Tibial nerve (tissue), 4 donors: ENCODE measurements around the gene MAPT. TPM values are rescaled to one million over a fixed set of nuclear protein-coding genes. Genes with fewer than 3 reads are reported as not detected.

ENCODE experiments used
- DNase-seq, 2 donors: peaks; one replicate each; pipeline ENCODE4 v3.0.0-alpha.2; 2019; ENCODE audit warnings: low spot score in 2 of 2
- H3K27ac ChIP-seq, 4 donors: fragments of 200-600 bp; sonication (generic) in 3 of 4; one replicate each; pipeline ENCODE4 v1.5.1; 2017 to 2019; ENCODE audit warnings: mild to moderate bottlenecking in 1 of 4
- H3K27me3 ChIP-seq, 2 donors: fragments of 200-600 bp; sonication (generic) in 1 of 2; one replicate each; pipeline versions ENCODE4 v1.5.1 to v1.6.0; 2017 to 2019
- H3K36me3 ChIP-seq, 3 donors: fragments of 200-600 bp; sonication (generic); one replicate each; pipeline ENCODE4 v1.5.1; 2018 to 2019
- H3K4me1 ChIP-seq, 4 donors: fragments of 200-600 bp; sonication (generic) in 3 of 4; one replicate each; pipeline ENCODE4 v1.5.1; 2017 to 2019
- H3K4me3 ChIP-seq, 4 donors: fragments of 200-600 bp; sonication (generic) in 3 of 4; one replicate each; pipeline ENCODE4 v1.5.1; 2017 to 2019; ENCODE audit warnings: mild to moderate bottlenecking in 1 of 4, moderate library complexity in 1 of 4
- H3K9me3 ChIP-seq, 4 donors: fragments of 200-600 bp; sonication (generic) in 3 of 4; one replicate each; pipeline ENCODE4 v1.5.1; 2017 to 2019
- EP300 ChIP-seq, 2 donors: sonication (generic); formaldehyde crosslinking; IDR thresholded peaks; one replicate each; pipeline ENCODE4 v1.6.1; 2017; ENCODE audit warnings: antibody characterized with exemption in 2 of 2, mild to moderate bottlenecking in 1 of 2
- POLR2A ChIP-seq, 2 donors: fragments of 450-650 bp; IDR thresholded peaks; one replicate each; pipeline ENCODE4 v1.6.1; 2017; ENCODE audit warnings: antibody characterized with exemption in 2 of 2, mild to moderate bottlenecking in 2 of 2, moderate library complexity in 2 of 2
- WGBS, 2 donors: methylation state at CpG; one replicate each; pipeline ENCODE4 v1.1.5; 2018; 5-methylcytosine and 5-hydroxymethylcytosine counted together
- total RNA-seq, 4 donors: library from RNA; depleted of rRNA; stranded (reverse); fragments of >200 nt; gene quantifications; one replicate each; pipeline ENCODE4 v1.1.0, GENCODE V29; 2016
- TF ChIP-seq, protein P1 (sequence below), 5 experiments: fragments of 200-600 bp in 3 of 5; fragments of 450-650 bp in 2 of 5; sonication (generic) in 3 of 5; IDR thresholded peaks; one replicate each; pipeline ENCODE4 v1.5.1; 2016 to 2019; ENCODE audit warnings: antibody characterized with exemption in 5 of 5, mild to moderate bottlenecking in 3 of 5, moderate library complexity in 2 of 5

Gene MAPT
- total RNA-seq, 4 donors from 2014 or later = 2.5 to 3.1 (median 2.8) TPM

DNA sequence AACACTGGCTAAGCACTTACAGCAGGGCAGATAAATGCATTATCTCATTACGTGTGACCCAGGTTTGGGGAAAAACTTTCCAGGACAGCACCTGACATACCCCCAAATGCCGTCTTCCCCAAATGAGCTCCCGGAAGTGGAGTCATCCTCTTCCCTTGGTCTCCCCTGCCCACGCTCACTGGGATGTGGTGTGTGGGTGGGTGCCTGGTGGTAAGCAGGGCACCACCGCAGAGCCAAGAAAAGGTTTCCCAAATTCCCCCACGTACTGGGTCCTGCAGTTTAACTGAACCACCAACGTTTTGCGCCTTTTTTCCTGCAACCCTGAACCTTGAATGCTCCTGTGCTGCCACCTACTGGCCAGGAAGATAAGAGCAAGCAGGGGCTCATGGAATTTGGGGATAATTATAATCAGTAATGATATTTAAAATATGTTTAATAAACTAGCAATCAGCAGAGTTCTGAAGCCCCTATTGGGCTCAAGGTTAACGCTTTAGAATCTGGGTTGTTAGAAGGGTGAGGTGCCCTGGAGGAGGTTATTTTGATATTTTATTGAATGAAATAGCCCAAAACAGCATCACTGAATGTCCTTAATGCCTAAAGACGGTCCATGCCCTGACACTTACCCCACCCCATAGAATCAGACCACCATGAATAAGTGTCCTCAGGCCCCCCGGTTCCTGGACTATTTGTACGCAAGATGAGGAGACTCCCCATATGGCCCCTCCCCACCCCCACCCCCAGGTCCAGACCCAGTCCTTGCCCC is 41.6 kb upstream of the MAPT start:
- DNase-seq = peak; percentile 62 to 85
- H3K4me3 ChIP-seq = no peak overlapping the region
- peaks cover 0 to 57% of the 10 kb centered on the region in 2 donors for H3K27me3 ChIP-seq
- H3K27ac ChIP-seq = no peak overlapping the region
- H3K4me1 ChIP-seq = peaks cover 0 to 3% (median 0%) of the 10 kb centered on the region in 4 donors
- 23 to 24% methylated on average over 12 of the region's 12 CpGs for WGBS, 2 donors
- TF ChIP-seq, protein P1, sequence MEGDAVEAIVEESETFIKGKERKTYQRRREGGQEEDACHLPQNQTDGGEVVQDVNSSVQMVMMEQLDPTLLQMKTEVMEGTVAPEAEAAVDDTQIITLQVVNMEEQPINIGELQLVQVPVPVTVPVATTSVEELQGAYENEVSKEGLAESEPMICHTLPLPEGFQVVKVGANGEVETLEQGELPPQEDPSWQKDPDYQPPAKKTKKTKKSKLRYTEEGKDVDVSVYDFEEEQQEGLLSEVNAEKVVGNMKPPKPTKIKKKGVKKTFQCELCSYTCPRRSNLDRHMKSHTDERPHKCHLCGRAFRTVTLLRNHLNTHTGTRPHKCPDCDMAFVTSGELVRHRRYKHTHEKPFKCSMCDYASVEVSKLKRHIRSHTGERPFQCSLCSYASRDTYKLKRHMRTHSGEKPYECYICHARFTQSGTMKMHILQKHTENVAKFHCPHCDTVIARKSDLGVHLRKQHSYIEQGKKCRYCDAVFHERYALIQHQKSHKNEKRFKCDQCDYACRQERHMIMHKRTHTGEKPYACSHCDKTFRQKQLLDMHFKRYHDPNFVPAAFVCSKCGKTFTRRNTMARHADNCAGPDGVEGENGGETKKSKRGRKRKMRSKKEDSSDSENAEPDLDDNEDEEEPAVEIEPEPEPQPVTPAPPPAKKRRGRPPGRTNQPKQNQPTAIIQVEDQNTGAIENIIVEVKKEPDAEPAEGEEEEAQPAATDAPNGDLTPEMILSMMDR (IDR thresholded peaks at IDR 0.05) = peak; percentile 56 to 92 (median 85)
- no peak for TF ChIP-seq POLR2A (IDR thresholded peaks at IDR 0.05)
- H3K9me3 ChIP-seq = no peaks in the 10 kb centered on the region
- H3K36me3 ChIP-seq = no peaks in the 10 kb centered on the region

DNA sequence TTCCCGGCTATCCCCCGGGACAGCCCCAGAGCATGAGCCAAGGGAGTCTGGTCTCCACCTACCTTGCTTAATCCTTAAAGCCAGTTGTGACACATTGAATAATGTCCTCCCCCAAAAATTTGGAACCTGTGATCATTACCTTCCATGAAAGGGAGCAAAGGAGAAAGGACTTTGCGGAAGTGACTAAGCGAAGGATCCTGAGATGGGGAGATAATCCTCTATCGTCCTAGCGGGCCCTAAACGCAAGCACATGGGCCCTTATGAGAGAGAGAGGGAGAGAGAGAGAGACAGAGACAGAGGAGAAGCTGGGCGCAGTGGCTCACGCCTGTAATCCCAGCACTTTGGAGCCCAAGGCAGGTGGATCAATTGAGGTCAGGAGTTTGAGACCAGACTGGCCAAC is 40.1 kb upstream of the MAPT start:
- Histone ChIP-seq H3K27me3 (peaks cover 0 to 67% of the 10 kb centered on the region in 2 donors), H3K27ac (no peak overlapping the region), H3K4me1 (peaks cover 0 to 3% (median 0%) of the 10 kb centered on the region in 4 donors), H3K9me3 (no peaks in the 10 kb centered on the region), H3K36me3 (no peaks in the 10 kb centered on the region), H3K4me3 (no peak overlapping the region)
- WGBS, 2 donors = 78 to 80% methylated on average over 9 of the region's 9 CpGs
- no peak for DNase-seq
- TF ChIP-seq, protein P1 (IDR thresholded peaks at IDR 0.05) = no peak
- TF ChIP-seq POLR2A (IDR thresholded peaks at IDR 0.05) (no peak), EP300 (IDR thresholded peaks at IDR 0.05) (no peak)

DNA sequence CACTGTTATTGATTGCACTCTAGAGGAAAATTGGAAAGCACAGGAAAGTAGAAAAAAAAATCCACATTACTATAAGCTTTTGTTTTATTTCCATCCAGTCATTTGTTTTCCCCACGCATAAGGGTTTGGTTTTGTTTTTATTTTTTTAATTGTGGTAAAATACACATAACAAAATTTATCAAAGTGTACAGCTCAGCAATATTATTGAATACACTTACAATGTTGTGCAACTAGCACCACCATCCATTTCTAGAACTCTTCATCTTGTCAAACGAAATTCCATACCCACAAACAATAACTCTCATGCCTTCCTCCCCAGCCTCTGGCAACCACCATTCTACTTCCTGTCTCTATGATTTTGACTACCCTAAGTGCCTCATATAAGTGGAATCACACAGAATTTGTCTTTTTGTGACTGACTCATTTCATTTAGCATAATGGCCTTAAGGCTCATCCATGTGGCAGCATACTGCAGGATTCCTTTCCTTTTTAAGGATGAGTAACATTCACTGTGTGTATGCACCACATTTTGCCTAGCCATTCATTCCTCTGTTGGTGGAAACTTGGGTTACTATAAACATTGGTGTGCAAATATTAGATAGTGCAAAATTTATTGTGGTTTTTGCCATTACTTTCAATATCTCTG is 38.5 kb upstream of the MAPT start:
- no peak for DNase-seq
- 50 to 57% methylated on average over 2 of the region's 2 CpGs for WGBS, 2 donors
- H3K27me3 ChIP-seq = peaks cover 0 to 60% of the 10 kb centered on the region in 2 donors
- H3K36me3 ChIP-seq = no peaks in the 10 kb centered on the region
- no peak overlapping the region for H3K4me3 ChIP-seq
- TF ChIP-seq, protein P1 (IDR thresholded peaks at IDR 0.05) = no peak
- TF ChIP-seq EP300 (IDR thresholded peaks at IDR 0.05) (no peak), POLR2A (IDR thresholded peaks at IDR 0.05) (no peak)
- H3K9me3 ChIP-seq = no peaks in the 10 kb centered on the region
- H3K4me1 ChIP-seq = peaks cover 0 to 3% (median 0%) of the 10 kb centered on the region in 4 donors
- H3K27ac ChIP-seq = no peak overlapping the region

DNA sequence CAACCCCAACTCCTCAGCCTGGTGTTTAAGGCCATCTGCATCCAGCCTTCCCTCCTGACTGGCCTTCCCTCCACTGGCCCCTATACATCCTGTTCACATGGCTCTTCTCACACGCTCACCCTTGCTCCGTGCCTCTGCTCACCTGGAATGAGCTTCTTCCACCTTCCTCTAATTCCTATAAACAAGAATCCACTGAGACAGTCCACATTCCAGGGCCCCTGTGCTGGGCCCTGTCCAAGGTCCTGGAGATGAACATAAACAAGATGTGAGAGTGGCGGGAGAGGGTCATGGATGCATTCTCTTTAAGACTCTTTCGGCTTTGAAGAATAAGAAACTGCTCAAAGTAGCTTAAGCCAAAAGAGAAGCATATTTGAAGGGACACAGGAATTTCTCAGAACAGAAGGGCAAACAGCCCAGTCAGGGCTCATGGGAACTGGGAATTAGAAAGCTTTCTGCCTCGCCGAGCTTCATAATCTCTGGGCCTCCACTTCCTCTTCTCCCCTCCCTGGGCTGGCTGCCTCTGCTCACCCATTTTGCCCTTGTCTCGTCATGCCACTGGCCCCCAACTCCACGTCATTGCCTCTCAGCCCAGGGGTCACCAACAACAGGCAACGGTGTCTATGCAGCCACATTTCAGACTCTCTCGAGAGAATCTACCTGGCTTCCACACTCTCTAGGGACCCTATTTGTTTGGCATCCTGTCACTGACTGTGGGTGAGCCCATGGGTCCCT is 36.2 kb upstream of the MAPT start:
- Histone ChIP-seq H3K4me1 (no peaks in the 10 kb centered on the region), H3K27me3 (peaks cover 0 to 44% of the 10 kb centered on the region in 2 donors), H3K27ac (no peak overlapping the region), H3K4me3 (no peak overlapping the region), H3K36me3 (no peaks in the 10 kb centered on the region), H3K9me3 (peaks cover 0 to 4% (median 0%) of the 10 kb centered on the region in 4 donors)
- peak in 1 of 2 donors; percentile 5 for DNase-seq
- TF ChIP-seq EP300 (IDR thresholded peaks at IDR 0.05) (no peak), POLR2A (IDR thresholded peaks at IDR 0.05) (no peak)
- TF ChIP-seq, protein P1 (IDR thresholded peaks at IDR 0.05) = no peak
- 29 to 31% methylated on average over 10 of the region's 10 CpGs for WGBS, 2 donors
